Stimulated activated naive CD8-positive, alpha-beta T cell treated with anti-CD3 and anti-CD28 coated beads, Interleukin-15, amount 100 ng/mL, for 72 hours (primary cell): ENCODE results near the gene SLC25A26.

Experiments used
- ATAC-seq: fragments of 150-1000 bp; cut with Tn5 transposase; 2 replicates; pipeline ENCODE4 v1.10.0; 2021; ENCODE audit warnings: mild to moderate bottlenecking, moderate library complexity
- DNase-seq, 2 donors: peaks; one replicate each; pipeline ENCODE4 v3.0.0; 2021 to 2022
- H3K27ac Mint-ChIP-seq, 2 donors: one replicate each; pipeline ENCODE4 v1.8.0; 2022; ENCODE audit warnings: mild to moderate bottlenecking in 2 of 2, mixed read lengths in 2 of 2, moderate library complexity in 2 of 2
- H3K27me3 Mint-ChIP-seq: one replicate; pipeline ENCODE4 v1.8.0; 2022; ENCODE audit warnings: mixed read lengths
- H3K4me1 Mint-ChIP-seq: one replicate; pipeline ENCODE4 v1.8.0; 2022; ENCODE audit warnings: mild to moderate bottlenecking, mixed read lengths
- H3K4me3 Mint-ChIP-seq, 2 donors: one replicate each; pipeline ENCODE4 v1.8.0; 2022; ENCODE audit warnings: mild to moderate bottlenecking in 2 of 2, mixed read lengths in 2 of 2, moderate library complexity in 1 of 2
- H3K9me3 Mint-ChIP-seq, 2 donors: one replicate each; pipeline ENCODE4 v1.8.0; 2022; ENCODE audit warnings: mixed read lengths in 2 of 2

Gene SLC25A26

DNA sequence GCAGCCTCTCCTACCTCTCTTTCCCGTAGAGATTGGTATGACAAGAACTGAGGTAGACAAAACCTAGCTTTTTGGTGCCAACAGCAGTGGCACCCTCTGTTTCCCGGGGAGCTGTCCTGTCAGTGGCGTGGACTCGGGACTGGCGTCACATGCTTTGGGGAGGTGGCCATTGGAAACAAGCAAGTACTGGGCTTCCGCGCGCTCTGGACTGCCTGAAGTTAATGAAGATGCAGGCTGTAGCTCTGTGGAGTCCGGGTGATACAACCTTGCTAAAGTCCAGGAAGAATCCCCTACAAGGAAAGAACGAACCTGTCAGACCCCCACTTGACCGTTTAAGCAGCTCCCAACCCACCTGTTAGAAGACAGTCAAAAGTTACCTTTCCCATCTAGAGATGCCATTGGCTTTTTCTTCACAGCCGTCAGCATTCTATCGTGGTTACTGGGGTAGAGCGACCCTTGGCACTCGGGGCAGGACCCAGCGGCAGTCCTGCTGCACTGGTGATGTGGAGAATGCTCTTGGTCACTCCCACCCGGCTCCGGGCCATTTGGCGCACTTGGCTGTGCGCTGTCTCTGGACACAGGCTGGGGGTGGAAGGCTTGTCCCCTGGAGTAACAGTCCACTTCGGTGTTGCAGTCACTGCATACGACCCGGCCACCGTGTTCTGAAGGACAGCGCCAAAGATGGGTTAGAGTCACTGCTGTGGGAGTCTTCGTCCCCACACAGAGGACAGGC lies 159.6 kb downstream of the SLC25A26 start:
- no peaks in the 10 kb centered on the region for H3K27me3 Mint-ChIP-seq
- peaks cover 0 to 17% of the 10 kb centered on the region in 2 donors for H3K9me3 Mint-ChIP-seq
- no peak overlapping the region for H3K4me3 Mint-ChIP-seq
- ATAC-seq (no peak), DNase-seq (no peak)
- H3K4me1 Mint-ChIP-seq = peaks cover 8% of the 10 kb centered on the region
- no peak overlapping the region for H3K27ac Mint-ChIP-seq

DNA sequence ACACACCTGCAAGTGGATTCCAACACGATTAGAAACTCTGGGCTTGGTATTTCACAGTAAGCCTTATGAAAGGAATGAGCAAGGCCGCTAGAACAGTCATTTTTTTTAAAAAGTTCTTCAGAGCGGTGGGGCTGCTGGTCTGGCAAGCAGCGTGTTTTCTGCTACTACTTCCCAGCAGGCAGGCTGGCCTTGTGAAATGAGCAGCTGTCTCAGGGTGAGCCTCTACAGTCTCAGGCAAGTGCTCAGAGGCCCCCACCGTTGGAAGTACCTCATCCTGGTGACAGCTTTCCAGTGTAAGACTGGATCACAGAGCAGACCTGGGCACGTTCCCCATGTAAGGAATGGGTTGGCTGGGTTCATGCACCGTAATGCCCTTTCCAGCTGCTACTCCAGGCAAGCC lies 160.8 kb downstream of the SLC25A26 start:
- ATAC-seq (no peak), DNase-seq (no peak)
- Mint-ChIP-seq H3K4me3 (no peak overlapping the region), H3K4me1 (peaks cover 8% of the 10 kb centered on the region), H3K9me3 (peaks cover 0 to 19% of the 10 kb centered on the region in 2 donors), H3K27me3 (no peaks in the 10 kb centered on the region), H3K27ac (peak overlapping the region in 1 of 2 donors; percentile 5)

DNA sequence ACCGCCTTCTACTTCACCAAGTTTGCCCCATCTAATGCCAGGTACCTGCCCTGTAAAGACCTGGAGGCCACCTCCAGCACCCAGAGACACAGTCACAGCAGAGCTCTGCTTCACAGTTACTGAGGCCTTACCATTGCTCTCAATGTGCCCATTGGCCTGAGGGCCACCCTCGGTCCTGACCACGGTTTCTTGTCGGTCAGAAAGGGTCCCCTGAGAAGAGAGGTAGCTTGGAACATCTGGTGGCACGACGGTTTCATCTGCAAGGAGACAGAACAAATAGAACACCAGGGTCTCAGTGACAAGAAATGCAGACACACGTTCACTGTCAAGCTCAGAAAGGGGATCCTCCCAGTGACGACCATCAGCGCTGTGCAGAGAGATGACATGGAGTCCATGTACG lies 161.3 kb downstream of the SLC25A26 start:
- no peaks in the 10 kb centered on the region for H3K27me3 Mint-ChIP-seq
- no peak overlapping the region for H3K27ac Mint-ChIP-seq
- ATAC-seq = no peak
- H3K4me1 Mint-ChIP-seq = peaks cover 8% of the 10 kb centered on the region
- H3K9me3 Mint-ChIP-seq = peaks cover 0 to 24% of the 10 kb centered on the region in 2 donors
- DNase-seq = no peak
- H3K4me3 Mint-ChIP-seq = no peak overlapping the region

- ATAC-seq (no peak), DNase-seq (no peak)
- no peaks in the 10 kb centered on the region for H3K27me3 Mint-ChIP-seq
- H3K4me1 Mint-ChIP-seq = peaks cover 4% of the 10 kb centered on the region
- H3K9me3 Mint-ChIP-seq = peaks cover 0 to 29% of the 10 kb centered on the region in 2 donors
- no peak overlapping the region for H3K27ac Mint-ChIP-seq
- H3K4me3 Mint-ChIP-seq = no peak overlapping the region
These were observed 162.2 kb downstream of the SLC25A26 start for GRCh38 chr3:66383023-66383422.

DNA sequence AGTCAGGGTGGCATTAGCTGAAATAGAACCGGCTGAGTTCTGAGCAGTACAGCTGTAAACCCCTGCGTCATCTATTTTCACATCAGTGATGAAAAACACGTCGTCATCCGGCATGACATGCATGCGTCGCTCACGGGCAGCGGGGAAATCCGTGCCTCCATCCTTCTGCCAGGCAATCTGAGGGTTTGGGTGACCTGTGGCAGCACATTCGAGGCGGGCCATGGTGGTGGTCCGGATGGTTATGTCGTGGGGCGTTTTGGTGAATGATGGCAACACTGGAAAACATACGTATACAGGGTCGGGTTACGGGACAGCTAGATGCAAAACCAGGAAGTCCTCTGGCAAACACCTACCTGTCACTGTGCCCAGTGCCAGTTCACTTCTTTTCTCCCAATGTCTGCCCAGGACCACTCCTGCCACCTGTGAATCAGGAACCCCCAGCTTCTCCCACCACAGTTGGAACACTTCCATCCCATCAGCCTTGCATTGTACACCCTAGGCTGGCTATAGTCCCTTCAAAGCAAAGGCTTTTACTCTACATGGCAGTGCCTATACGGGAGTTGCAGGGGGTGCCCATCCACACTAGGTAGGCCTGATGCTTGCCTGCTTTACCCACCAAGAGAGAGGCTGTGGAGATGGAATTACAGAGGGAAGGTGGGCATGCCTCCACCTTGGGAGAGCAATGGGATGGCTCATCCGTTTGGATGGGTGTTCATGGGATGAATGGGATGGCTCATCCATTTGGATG lies 163.4 kb downstream of the SLC25A26 start:
- no peak overlapping the region for H3K4me3 Mint-ChIP-seq
- H3K27ac Mint-ChIP-seq = no peak overlapping the region
- H3K4me1 Mint-ChIP-seq = no peaks in the 10 kb centered on the region
- H3K27me3 Mint-ChIP-seq = no peaks in the 10 kb centered on the region
- peaks cover 0 to 36% of the 10 kb centered on the region in 2 donors for H3K9me3 Mint-ChIP-seq
- ATAC-seq (no peak), DNase-seq (no peak)

- Mint-ChIP-seq H3K9me3 (peaks cover 0 to 36% of the 10 kb centered on the region in 2 donors), H3K27ac (no peak overlapping the region), H3K4me1 (no peaks in the 10 kb centered on the region), H3K4me3 (no peak overlapping the region), H3K27me3 (no peaks in the 10 kb centered on the region)
- DNase-seq = no peak
- no peak for ATAC-seq
These were observed 164.3 kb downstream of the SLC25A26 start for GRCh38 chr3:66385066-66385465.

DNA sequence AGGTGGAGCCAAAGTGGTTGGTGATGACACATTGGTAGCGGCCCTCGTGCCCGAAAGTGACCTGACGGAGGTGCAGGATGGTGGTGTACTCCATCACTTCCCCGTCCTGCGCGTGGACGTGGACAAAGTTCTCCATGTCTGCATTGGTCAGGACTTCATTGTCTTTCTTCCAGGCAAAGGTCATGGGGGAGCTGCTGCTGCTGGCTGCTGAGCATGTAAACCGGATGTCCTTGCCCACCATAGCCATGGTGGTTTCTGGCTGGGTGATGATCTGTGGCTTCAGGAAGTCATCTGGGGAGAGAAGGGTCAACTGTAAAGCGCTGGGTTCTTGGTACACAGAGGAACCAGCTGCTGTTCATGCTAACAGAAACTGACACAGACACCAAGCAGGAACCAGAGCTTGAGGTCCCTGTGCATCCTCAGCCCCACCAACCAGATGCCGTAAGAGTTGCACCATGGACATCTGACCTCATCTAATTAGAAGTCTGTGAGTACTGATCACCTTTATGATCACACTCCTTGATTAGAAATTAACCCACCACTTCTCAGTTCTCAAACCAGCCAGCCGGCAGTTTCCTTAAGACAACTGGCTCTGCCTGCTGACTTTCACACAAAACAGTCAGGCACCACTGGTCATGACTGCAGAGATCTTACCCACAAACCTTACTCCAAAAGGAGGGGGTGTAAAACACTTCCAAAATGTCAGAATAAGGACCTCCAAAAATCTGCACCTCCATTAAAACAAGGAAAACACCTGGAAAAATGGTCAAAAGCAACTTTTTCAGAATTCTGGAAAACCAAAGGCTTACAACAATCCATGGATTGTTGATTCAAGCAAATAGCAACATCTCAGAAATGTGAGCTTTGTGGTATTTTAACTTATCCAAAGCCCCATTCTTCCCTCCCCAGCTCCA lies 165.5 kb downstream of the SLC25A26 start:
- no peaks in the 10 kb centered on the region for H3K27me3 Mint-ChIP-seq
- no peak for ATAC-seq
- H3K4me3 Mint-ChIP-seq = no peak overlapping the region
- no peaks in the 10 kb centered on the region for H3K4me1 Mint-ChIP-seq
- no peak for DNase-seq
- H3K27ac Mint-ChIP-seq = peak overlapping the region in 1 of 2 donors; percentile 34
- H3K9me3 Mint-ChIP-seq = peaks cover 0 to 36% of the 10 kb centered on the region in 2 donors

DNA sequence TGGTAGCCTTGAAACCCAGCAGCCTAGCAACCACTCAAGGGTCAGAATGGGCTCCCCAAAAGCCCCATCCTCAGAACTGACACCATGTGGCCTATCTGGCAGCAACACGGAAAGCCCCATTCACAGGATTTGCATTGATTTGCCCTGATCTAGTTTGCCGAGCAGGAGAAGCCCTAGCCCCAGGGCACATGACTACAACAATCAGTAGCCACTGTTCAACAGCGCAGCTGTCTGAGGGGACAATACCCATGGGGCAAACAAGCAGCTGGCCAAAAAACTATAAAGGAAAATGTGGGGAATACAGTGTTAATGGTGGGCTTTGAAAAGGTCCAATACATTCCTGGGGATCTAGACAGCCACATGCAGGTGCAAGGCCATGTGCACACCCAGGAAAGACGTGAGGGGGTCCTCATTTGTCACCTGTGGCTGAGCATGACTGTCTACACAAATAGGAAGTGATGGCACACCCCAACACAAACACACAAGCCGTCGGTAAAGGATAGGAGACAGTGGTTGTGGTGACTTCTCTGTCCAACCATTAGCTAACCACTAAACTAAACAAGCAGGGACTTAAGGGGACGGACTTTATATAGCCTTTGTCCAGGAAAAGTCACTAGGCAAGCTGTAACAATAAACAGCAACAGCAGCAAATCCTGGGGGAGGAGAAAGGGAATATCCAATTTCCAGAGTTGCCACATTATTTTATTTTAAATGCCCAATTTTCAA lies 166.3 kb downstream of the SLC25A26 start:
- Mint-ChIP-seq H3K4me1 (peaks cover under 1% of the 10 kb centered on the region), H3K4me3 (no peak overlapping the region), H3K9me3 (peaks cover 0 to 36% of the 10 kb centered on the region in 2 donors), H3K27ac (peak overlapping the region in 1 of 2 donors; percentile 82), H3K27me3 (no peaks in the 10 kb centered on the region)
- no peak for DNase-seq
- no peak for ATAC-seq

- DNase-seq (no peak), ATAC-seq (no peak)
- H3K27me3 Mint-ChIP-seq = no peaks in the 10 kb centered on the region
- peaks cover 27% of the 10 kb centered on the region for H3K4me1 Mint-ChIP-seq
- no peak overlapping the region for H3K27ac Mint-ChIP-seq
- H3K9me3 Mint-ChIP-seq = peaks cover 0 to 19% of the 10 kb centered on the region in 2 donors
- H3K4me3 Mint-ChIP-seq = no peak overlapping the region
These were observed 169.2 kb downstream of the SLC25A26 start for GRCh38 chr3:66390013-66390412.

DNA sequence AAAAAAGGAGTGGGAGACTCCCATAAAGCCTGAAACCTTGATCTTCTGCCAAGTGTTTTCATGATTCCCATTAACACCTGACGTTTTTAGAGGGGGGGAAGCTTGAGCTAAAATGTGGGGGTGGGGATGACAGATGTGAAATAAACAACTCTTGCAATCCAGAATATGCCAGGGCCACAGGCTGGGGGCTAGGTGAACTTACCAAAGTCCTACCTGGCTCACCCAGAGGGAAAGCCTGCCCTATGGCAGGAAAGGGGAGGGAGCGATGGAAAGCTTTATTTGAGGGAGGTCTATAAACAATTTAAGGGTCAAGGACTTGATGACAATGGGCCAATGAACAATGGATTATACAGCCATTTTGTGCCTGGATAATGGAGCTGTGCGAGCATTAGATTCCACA lies 171.7 kb downstream of the SLC25A26 start:
- Mint-ChIP-seq H3K27me3 (no peaks in the 10 kb centered on the region), H3K9me3 (peaks cover 0 to 9% of the 10 kb centered on the region in 2 donors), H3K4me3 (no peak overlapping the region), H3K4me1 (peaks cover 27% of the 10 kb centered on the region), H3K27ac (peak overlapping the region in 1 of 2 donors; percentile 36)
- DNase-seq = no peak
- ATAC-seq = no peak

- Mint-ChIP-seq H3K9me3 (peaks cover 0 to 8% of the 10 kb centered on the region in 2 donors), H3K27me3 (no peaks in the 10 kb centered on the region), H3K4me1 (peaks cover 27% of the 10 kb centered on the region), H3K27ac (peak overlapping the region in 1 of 2 donors; percentile 84), H3K4me3 (peak overlapping the region; percentile 63 to 79)
- DNase-seq (no peak), ATAC-seq (no peak)
These were observed 172.1 kb downstream of the SLC25A26 start for GRCh38 chr3:66392966-66393332.

DNA sequence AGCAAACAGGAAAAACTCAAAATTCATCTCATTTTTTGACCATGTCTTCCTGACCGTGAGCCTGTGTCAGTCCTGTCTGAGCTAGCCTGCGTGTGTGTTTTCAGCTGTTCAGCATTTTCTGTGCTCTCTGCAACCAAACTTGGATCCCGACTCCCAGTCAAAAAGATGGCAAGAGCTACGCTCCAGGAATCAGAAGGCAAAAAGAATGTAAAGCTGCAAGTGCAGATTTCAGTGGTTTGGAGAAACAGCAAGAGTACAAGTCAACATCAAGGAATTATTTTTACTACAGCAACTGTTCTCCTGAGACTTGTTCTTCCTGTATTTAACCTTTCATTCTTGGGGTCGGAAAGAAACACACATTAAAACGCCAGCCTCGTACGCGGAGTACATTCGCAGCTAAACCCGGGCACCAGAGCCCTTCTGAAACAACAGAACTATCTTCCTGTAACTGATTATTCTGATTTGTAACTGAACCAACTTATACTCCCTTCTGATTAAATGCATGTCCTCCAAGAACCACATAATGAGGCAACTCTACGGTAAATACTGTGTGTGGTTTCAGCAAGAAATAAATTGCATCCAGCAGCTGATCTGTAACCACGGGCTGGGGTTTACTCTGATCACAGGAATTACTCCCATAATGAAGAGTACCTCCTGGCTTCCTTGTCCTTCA lies 172.7 kb downstream of the SLC25A26 start:
- peak overlapping the region; percentile 63 to 79 for H3K4me3 Mint-ChIP-seq
- DNase-seq (no peak), ATAC-seq (peak; percentile 75)
- H3K27ac Mint-ChIP-seq = peak overlapping the region; percentile 84 to 86
- peaks cover 0 to 7% of the 10 kb centered on the region in 2 donors for H3K9me3 Mint-ChIP-seq
- H3K27me3 Mint-ChIP-seq = no peaks in the 10 kb centered on the region
- H3K4me1 Mint-ChIP-seq = peaks cover 27% of the 10 kb centered on the region

DNA sequence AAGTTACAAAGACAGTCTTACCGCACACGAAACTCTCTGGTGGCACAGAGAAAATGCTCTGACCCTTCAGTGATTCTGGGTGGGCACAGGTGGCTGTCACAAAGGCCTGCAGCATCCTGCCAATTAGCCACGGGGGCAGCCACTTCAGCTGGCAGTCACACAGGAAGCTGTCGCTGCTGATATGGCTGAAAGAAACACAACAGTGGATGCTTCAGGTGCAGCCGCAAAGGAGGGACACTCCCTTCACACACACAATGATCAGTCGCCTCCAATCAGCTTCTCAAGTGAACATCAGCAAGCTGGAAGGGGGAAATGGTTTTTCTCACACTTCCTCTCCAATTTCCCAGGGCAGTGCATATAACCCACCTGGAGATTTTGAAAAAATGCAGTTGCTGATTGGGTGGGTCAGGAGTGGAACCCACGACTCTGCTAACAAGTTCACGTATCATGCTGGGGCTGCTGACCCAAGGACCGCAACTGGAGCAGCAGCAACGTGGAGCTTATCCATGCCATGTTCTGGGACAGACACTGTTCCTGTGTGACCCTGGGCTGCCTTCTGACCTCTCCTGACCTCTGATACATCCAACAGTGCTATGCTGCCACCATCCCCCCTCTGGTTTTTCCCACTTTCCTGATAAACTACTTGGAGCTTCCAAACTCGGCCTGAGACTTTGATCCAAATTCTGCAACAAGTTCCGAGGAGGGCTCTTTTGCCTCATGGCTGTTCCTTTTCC lies 173.4 kb downstream of the SLC25A26 start:
- DNase-seq = peak; percentile 24 to 45
- H3K4me3 Mint-ChIP-seq = peak overlapping the region; percentile 63 to 79

DNA sequence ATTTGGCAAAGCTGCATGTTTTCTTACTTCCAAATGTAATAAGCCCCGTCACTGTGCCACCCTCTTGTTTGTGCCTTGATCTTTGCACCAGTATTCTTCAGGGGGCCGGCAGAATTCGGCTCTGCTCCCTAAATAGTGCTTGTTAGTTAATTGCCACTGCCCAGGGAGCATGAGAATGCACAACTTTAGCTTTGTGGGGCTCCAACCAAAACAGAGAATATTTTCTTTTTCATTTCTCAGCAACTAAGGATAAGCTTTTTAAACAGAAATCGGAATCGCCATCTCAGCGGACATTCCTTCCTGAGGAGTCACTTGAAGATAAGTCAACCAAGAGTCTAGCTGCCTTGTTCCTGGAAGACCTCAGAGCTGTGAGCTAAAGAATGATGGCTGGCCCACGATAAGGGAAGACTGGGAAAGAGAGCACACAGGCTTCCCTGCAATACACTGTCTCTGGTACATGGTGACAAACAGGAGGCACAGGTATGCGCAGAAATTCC lies 174.0 kb downstream of the SLC25A26 start:
- no peak for ATAC-seq
- DNase-seq = no peak
- Mint-ChIP-seq H3K4me1 (peaks cover 27% of the 10 kb centered on the region), H3K9me3 (peaks cover 0 to 6% of the 10 kb centered on the region in 2 donors), H3K27ac (no peak overlapping the region), H3K27me3 (no peaks in the 10 kb centered on the region), H3K4me3 (no peak overlapping the region)

More for the DNA sequence above, 173.4 kb downstream of the SLC25A26 start:
- Mint-ChIP-seq H3K9me3 (peaks cover 0 to 6% of the 10 kb centered on the region in 2 donors), H3K27me3 (no peaks in the 10 kb centered on the region), H3K4me1 (peaks cover 27% of the 10 kb centered on the region), H3K27ac (peak overlapping the region; percentile 84 to 86)
- peak; percentile 91 for ATAC-seq
